Measurements from ENCODE around the gene HSPBP1.

- no peak for TF ChIP-seq CTCF (IDR thresholded peaks at IDR 0.05)
- no peak for TF ChIP-seq POLR2A (IDR thresholded peaks at IDR 0.05; ENCODE audit: low read depth)
Observed at GRCh38 chr19:55319785-55320184, 39.9 kb upstream of the HSPBP1 start.
